A549 (cell line): ENCODE measurements around the gene IGSF10. TPM values are rescaled to one million over a fixed set of nuclear protein-coding genes. Genes with fewer than 3 reads are reported as not detected.

Experiments
- ATAC-seq, 2 experiments: fragments of 200-7000 bp in 1 of 2; fragments of >200 bp in 1 of 2; cut with Nextera tagmentation in 1 of 2; cut with Tn5 transposase in 1 of 2; 3 replicates each; pipeline versions ENCODE4 v1.8.0 to v1.9.1; 2018 to 2020; ENCODE audit warnings: mild to moderate bottlenecking in 1 of 2, moderate library complexity in 1 of 2
- CTCF ChIA-PET: fragments of 300-600 bp; sonication (Branson Sonifier 250); formaldehyde crosslinking; extraction: SDS; loops from one replicate; lab custom pipeline; 2021; ENCODE audit warnings: antibody characterized with exemption, inconsistent platforms; lab: Yijun Ruan, JAX
- POLR2A ChIA-PET: fragments of 350-600 bp; formaldehyde crosslinking; extraction: SDS; loops from one replicate; lab custom pipeline; 2021; ENCODE audit warnings: antibody characterized with exemption, inconsistent platforms; lab: Yijun Ruan, JAX
- DNase-seq, 2 experiments: peaks; one replicate each; pipeline versions ENCODE4 v3.0.0 to v3.0.0-alpha.2; 2011 to 2016; ENCODE audit warnings: low read depth in 1 of 2, low spot score in 1 of 2
- FAIRE-seq: peaks from 2 replicates; lab custom pipeline; 2011; peaks lifted over from hg19 to GRCh38; lab: Jason Lieb, UNC
- H3K27ac ChIP-seq, 2 experiments: fragments of >200 bp; sonication (Bioruptor Twin); formaldehyde crosslinking; 3 replicates each; pipeline ENCODE4 v1.5.1; 2016 to 2017
- H3K4me1 ChIP-seq: fragments of >200 bp; sonication (Bioruptor Twin); formaldehyde crosslinking; 3 replicates; pipeline ENCODE4 v1.6.1; 2016
- H3K4me2 ChIP-seq: fragments of >200 bp; sonication (Bioruptor Twin); formaldehyde crosslinking; 3 replicates; pipeline ENCODE4 v1.6.1; 2016
- H3K4me3 ChIP-seq: fragments of >200 bp; sonication (Bioruptor Twin); formaldehyde crosslinking; 3 replicates; pipeline ENCODE4 v1.5.1; 2016
- H3K9me3 ChIP-seq: fragments of >200 bp; sonication (Bioruptor Twin); formaldehyde crosslinking; 3 replicates; pipeline ENCODE4 v1.6.1; 2016
- BHLHE40 ChIP-seq: IDR thresholded peaks from 2 replicates; pipeline ENCODE4 v1.6.1; 2012; ENCODE audit warnings: low read depth, low read length, inconsistent platforms
- CBX8 ChIP-seq: fragments of 200-600 bp; sonication (generic); IDR thresholded peaks from 2 replicates; pipeline ENCODE4 v1.6.1; 2016
- CHD4 ChIP-seq: fragments of 200-600 bp; sonication (generic); IDR thresholded peaks from 2 replicates; pipeline ENCODE4 v1.6.1; 2016; ENCODE audit warnings: antibody characterized with exemption, mild to moderate bottlenecking, borderline replicate concordance
- ESRRA ChIP-seq: fragments of 150-350 bp; IDR thresholded peaks from 2 replicates; pipeline ENCODE4 v1.6.1; 2014; ENCODE audit warnings: mild to moderate bottlenecking, low read length, borderline replicate concordance
- FOSB ChIP-seq: fragments of 250-450 bp; sonication (Bioruptor Pico); IDR thresholded peaks from 2 replicates; pipeline ENCODE4 v1.5.0; 2020; ENCODE audit warnings: mild to moderate bottlenecking, moderate library complexity
- GATA3 ChIP-seq: IDR thresholded peaks from 2 replicates; pipeline ENCODE4 v1.6.1; 2012; ENCODE audit warnings: borderline replicate concordance
- HOXA7 ChIP-seq: fragments of 250-450 bp; sonication (Bioruptor Pico); IDR thresholded peaks from 2 replicates; pipeline ENCODE4 v1.5.0; 2020; ENCODE audit warnings: mild to moderate bottlenecking, moderate library complexity
- JUN ChIP-seq, 2 experiments: fragments of >200 bp; sonication (Bioruptor Twin); formaldehyde crosslinking; IDR thresholded peaks; 2 replicates in 1 of 2; 3 replicates in 1 of 2; pipeline ENCODE4 v1.6.1; 2016 to 2017
- KDM1A ChIP-seq: fragments of 200-600 bp; sonication (generic); IDR thresholded peaks from 2 replicates; pipeline ENCODE4 v1.6.1; 2016; ENCODE audit warnings: low read depth, mild to moderate bottlenecking
- KDM5A ChIP-seq: fragments of 200-600 bp; sonication (generic); IDR thresholded peaks from 2 replicates; pipeline ENCODE4 v1.6.1; 2016; ENCODE audit warnings: antibody characterized with exemption, mild to moderate bottlenecking
- MAX ChIP-seq: IDR thresholded peaks from 2 replicates; pipeline ENCODE4 v1.6.1; 2012
- MYC ChIP-seq: IDR thresholded peaks from 2 replicates; pipeline ENCODE4 v1.6.1; 2012; ENCODE audit warnings: mild to moderate bottlenecking, inconsistent platforms, low read length, improper control_type of control experiment, borderline replicate concordance
- PBX3 ChIP-seq: IDR thresholded peaks from 2 replicates; pipeline ENCODE4 v1.6.1; 2012
- POLR2A ChIP-seq: IDR thresholded peaks from 2 replicates; pipeline ENCODE4 v1.6.1; 2012; ENCODE audit warnings: mild to moderate bottlenecking, low read length
- RCOR1 ChIP-seq: fragments of 150-350 bp; IDR thresholded peaks from 2 replicates; pipeline ENCODE4 v1.6.1; 2014; ENCODE audit warnings: antibody characterized with exemption, low read length, low read depth
- REST ChIP-seq: fragments of 200-600 bp; sonication (generic); IDR thresholded peaks from 2 replicates; pipeline ENCODE4 v1.6.1; 2016; ENCODE audit warnings: antibody characterized with exemption, mild to moderate bottlenecking, moderate library complexity
- RFX5 ChIP-seq: fragments of 450-650 bp; IDR thresholded peaks from 2 replicates; pipeline ENCODE4 v1.7.1; 2014; ENCODE audit warnings: antibody characterized with exemption, mild to moderate bottlenecking, moderate library complexity
- TFCP2L1 ChIP-seq: fragments of 250-450 bp; sonication (Bioruptor Pico); IDR thresholded peaks from 2 replicates; pipeline ENCODE4 v1.5.0; 2021; ENCODE audit warnings: mild to moderate bottlenecking
- ZFP36 ChIP-seq: fragments of 450-650 bp; IDR thresholded peaks from 2 replicates; pipeline ENCODE4 v1.6.1; 2014; ENCODE audit warnings: borderline replicate concordance; ENCODE audit not compliant: partially characterized antibody
- ZNF302 ChIP-seq: fragments of 250-450 bp; sonication (Bioruptor Pico); IDR thresholded peaks from 2 replicates; pipeline ENCODE4 v1.9.0; 2021; ENCODE audit warnings: inconsistent platforms, mild to moderate bottlenecking, moderate library complexity
- WGBS: methylation state at CpG from one replicate; pipeline ENCODE4 v1.1.6; 2017; ENCODE audit errors: missing lambda C conversion rate; 5-methylcytosine and 5-hydroxymethylcytosine counted together
- polyA plus RNA-seq, 4 experiments: library from polyadenylated mRNA; depleted of rRNA in 3 of 4; stranded (reverse); fragments of >200 nt; fragmentation: RNase III in 1 of 4; extraction: RNeasy Plus Mini Kit Qiagen cat#74134 plus additional on column Dnase treatment in 1 of 4; gene quantifications; 2 replicates in 3 of 4; 3 replicates in 1 of 4; pipeline ENCODE4 v1.2.3, GENCODE V29; 2011 to 2017
- TF ChIP-seq, protein P1 (sequence below): fragments of 450-650 bp; IDR thresholded peaks from 2 replicates; pipeline ENCODE4 v1.6.1; 2014; ENCODE audit warnings: antibody characterized with exemption
- TF ChIP-seq, protein P2 (sequence below): IDR thresholded peaks from 2 replicates; pipeline ENCODE4 v1.6.1; 2012; ENCODE audit warnings: low read depth, borderline replicate concordance

The IGSF10 gene
- polyA plus RNA-seq, 2 of the 4 experiments (the other 2 are of a cell fraction) = 0.61 to 2.9 TPM

DNA sequence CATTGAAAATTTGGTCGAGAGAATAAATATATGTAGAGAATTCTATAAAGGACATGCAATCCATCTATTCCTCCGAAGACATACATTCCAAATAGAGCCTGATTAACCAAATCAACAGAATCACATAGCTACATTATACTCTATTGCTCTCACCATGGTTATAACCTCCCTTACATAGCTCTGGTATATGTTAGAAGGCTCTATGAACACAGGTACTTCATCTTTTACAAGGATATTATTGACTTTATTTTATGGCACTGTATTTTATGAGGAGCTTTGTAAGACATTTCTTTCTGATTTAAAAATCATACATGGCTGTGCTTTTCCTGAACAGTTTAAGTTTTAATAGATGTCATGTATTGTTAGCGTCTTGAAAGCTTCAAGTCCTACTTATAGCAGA, 4.8 kb downstream of the IGSF10 start (continued):
- TF ChIP-seq BHLHE40 = no peak
- no peak for TF ChIP-seq GATA3
- TF ChIP-seq KDM1A = no peak
- TF ChIP-seq MYC = no peak
- TF ChIP-seq TFCP2L1 (CRISPR knock-in tag) = no peak
- no peak for TF ChIP-seq RCOR1

- Histone ChIP-seq H3K9me3 (no peaks in the 10 kb centered on the region), H3K4me3 (no peak overlapping the region), H3K27ac (no peak overlapping the region), H3K4me1 (no peaks in the 10 kb centered on the region), H3K4me2 (no peak overlapping the region)
- DNase-seq (no peak), FAIRE-seq (no peak), ATAC-seq (no peak)
- ChIA-PET POLR2A (no interaction called here), CTCF (interaction anchor here (1.6 kb wide), 1 partner anchor 13 kb away, joined by 8 read pairs; no protein-coding TSS in a partner anchor)
- 52% methylated on average over 2 of the region's 2 CpGs for WGBS
- TF ChIP-seq POLR2A (no peak), TFCP2L1 (CRISPR knock-in tag) (no peak), CBX8 (no peak), JUN (IDR thresholded peaks at IDR 0.05) (no peak), CHD4 (no peak), ESRRA (no peak), MAX (no peak), HOXA7 (no peak), GATA3 (no peak), ZNF302 (CRISPR knock-in tag) (no peak), ZFP36 (no peak), KDM5A (no peak), PBX3 (no peak), FOSB (CRISPR knock-in tag) (no peak), REST (no peak), RFX5 (no peak)
- TF ChIP-seq, protein P1, sequence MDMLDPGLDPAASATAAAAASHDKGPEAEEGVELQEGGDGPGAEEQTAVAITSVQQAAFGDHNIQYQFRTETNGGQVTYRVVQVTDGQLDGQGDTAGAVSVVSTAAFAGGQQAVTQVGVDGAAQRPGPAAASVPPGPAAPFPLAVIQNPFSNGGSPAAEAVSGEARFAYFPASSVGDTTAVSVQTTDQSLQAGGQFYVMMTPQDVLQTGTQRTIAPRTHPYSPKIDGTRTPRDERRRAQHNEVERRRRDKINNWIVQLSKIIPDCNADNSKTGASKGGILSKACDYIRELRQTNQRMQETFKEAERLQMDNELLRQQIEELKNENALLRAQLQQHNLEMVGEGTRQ = no peak
- TF ChIP-seq, protein P2, sequence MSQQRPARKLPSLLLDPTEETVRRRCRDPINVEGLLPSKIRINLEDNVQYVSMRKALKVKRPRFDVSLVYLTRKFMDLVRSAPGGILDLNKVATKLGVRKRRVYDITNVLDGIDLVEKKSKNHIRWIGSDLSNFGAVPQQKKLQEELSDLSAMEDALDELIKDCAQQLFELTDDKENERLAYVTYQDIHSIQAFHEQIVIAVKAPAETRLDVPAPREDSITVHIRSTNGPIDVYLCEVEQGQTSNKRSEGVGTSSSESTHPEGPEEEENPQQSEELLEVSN = no peak
Observed at GRCh38 chr3:151452841-151453240, 8.0 kb downstream of the IGSF10 start.
